Naive B cell (primary cell): Measurements from ENCODE around the gene TYROBP. TPM values are rescaled to one million over a fixed set of nuclear protein-coding genes. Genes with fewer than 3 reads are reported as not detected.
"Not testable (repeated sequence)": the region's sequence is repeated elsewhere in the genome, so short reads cannot be mapped to it uniquely, and the experiment has no call there.

Source experiments
- ATAC-seq, 2 donors: fragments of 150-1000 bp; cut with Tn5 transposase; 2 replicates each; pipeline ENCODE4 v1.10.0; 2021; ENCODE audit warnings: low read depth in 2 of 2, mild to moderate bottlenecking in 2 of 2, moderate library complexity in 2 of 2
- DNase-seq: peaks from one replicate; pipeline ENCODE4 v3.0.0; 2022
- H3K27ac Mint-ChIP-seq, 6 donors: one replicate each; pipeline ENCODE4 v1.8.0; 2020 to 2022; ENCODE audit warnings: mild to moderate bottlenecking in 6 of 6, mixed read lengths in 6 of 6, moderate library complexity in 5 of 6, inconsistent platforms in 2 of 6
- H3K27me3 Mint-ChIP-seq, 3 donors: one replicate each; pipeline ENCODE4 v1.8.0; 2021 to 2022; ENCODE audit warnings: mixed read lengths in 3 of 3, mild to moderate bottlenecking in 1 of 3
- H3K36me3 Mint-ChIP-seq, 2 donors: one replicate each; pipeline ENCODE4 v1.8.0; 2020 to 2022; ENCODE audit warnings: mixed read lengths in 2 of 2, inconsistent platforms in 1 of 2, mild to moderate bottlenecking in 1 of 2
- H3K4me1 Mint-ChIP-seq, 3 donors: one replicate each; pipeline ENCODE4 v1.8.0; 2020 to 2022; ENCODE audit warnings: mixed read lengths in 3 of 3, inconsistent platforms in 1 of 3, mild to moderate bottlenecking in 1 of 3, moderate library complexity in 1 of 3
- H3K4me3 Mint-ChIP-seq, 8 donors: one replicate each; pipeline ENCODE4 v1.8.0; 2020 to 2022; ENCODE audit warnings: mild to moderate bottlenecking in 8 of 8, mixed read lengths in 8 of 8, moderate library complexity in 8 of 8, inconsistent platforms in 2 of 8
- H3K9me3 Mint-ChIP-seq, 7 donors: one replicate each; pipeline ENCODE4 v1.8.0; 2020 to 2022; ENCODE audit warnings: mixed read lengths in 7 of 7, mild to moderate bottlenecking in 5 of 7, inconsistent platforms in 2 of 7, moderate library complexity in 1 of 7
- polyA plus RNA-seq, 6 donors: library from polyadenylated mRNA; unstranded; fragments of 300-500 nt; fragmentation: Illumina TruSeq; gene quantifications; one replicate each; pipeline ENCODE4 v1.2.3, GENCODE V29; 2021; ENCODE audit warnings: low read depth in 6 of 6

Gene TYROBP
- 10 to 100 TPM in 2 of 6 donors, 1 to 10 TPM in 4; 3.4 to 28.6 (median 8.3) TPM for polyA plus RNA-seq

DNA sequence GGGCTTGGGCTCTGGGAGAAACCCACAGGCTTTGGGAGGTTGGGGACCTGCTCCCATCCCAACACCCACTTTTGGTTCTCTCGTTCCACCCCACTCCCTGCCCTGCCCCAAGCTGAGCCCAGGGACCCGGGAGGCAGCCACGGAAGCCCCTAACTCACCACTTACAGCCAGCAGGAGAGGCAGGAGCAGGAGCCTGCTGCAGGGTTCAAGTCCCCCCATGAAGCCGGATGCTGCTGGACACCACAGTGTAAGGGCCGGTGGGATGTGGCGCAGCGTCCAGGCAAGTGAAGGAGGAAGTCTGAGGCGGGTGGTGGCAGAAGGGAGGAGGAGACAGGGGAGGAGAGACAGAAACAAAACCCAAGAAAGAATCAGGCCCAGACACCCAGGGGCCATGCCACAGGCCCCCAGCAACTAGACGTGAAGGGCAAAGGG lies at the start of gene TYROBP:
Gene TYROBP (minus strand): TSS at position 286 of the 432 bp plus-strand sequence. CDS start 67 bp downstream, at position 219.
- peak within 1 kb of the TSS; percentile 65 to 84 (median 73) for H3K4me3 Mint-ChIP-seq
- no peaks in the 10 kb centered on the region for H3K27me3 Mint-ChIP-seq
- H3K36me3 Mint-ChIP-seq = no peaks in the 10 kb centered on the region
- H3K27ac Mint-ChIP-seq = peak within 1 kb of the TSS; percentile 94 to 98 (median 96)
- peaks cover 0 to 4% (median 0%) of the 10 kb centered on the region in 7 donors for H3K9me3 Mint-ChIP-seq
- peaks cover 45 to 63% (median 51%) of the 10 kb centered on the region in 3 donors for H3K4me1 Mint-ChIP-seq
- ATAC-seq = no peak
- peak; percentile 6 for DNase-seq

DNA sequence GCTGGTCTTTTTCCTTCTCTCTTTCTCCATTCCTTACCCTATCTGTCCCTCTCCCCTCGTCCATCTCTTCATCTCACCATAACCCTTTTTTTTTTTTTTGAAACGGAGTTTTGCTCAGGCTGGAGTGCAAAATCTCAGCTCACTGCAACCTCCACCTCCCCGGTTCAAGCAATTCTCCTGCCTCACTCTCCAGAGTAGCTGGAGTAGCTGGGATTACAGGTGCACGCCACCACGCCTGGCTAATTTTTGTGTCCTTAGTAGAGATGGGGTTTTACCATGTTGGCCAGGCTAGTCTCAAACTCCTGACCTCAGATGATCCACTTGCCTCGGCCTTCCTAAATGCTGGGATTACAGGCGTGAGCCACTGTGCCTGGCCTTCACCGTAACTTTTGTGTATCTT lies 49.3 kb upstream of the TYROBP start:
- H3K4me3 Mint-ChIP-seq, H3K9me3 Mint-ChIP-seq, ATAC-seq, DNase-seq, H3K36me3 Mint-ChIP-seq, H3K27ac Mint-ChIP-seq: not testable (repeated sequence)
- peaks cover 13 to 34% (median 31%) of the 10 kb centered on the region in 3 donors for H3K27me3 Mint-ChIP-seq
- H3K4me1 Mint-ChIP-seq = peaks cover 24 to 27% (median 27%) of the 10 kb centered on the region in 3 donors

DNA sequence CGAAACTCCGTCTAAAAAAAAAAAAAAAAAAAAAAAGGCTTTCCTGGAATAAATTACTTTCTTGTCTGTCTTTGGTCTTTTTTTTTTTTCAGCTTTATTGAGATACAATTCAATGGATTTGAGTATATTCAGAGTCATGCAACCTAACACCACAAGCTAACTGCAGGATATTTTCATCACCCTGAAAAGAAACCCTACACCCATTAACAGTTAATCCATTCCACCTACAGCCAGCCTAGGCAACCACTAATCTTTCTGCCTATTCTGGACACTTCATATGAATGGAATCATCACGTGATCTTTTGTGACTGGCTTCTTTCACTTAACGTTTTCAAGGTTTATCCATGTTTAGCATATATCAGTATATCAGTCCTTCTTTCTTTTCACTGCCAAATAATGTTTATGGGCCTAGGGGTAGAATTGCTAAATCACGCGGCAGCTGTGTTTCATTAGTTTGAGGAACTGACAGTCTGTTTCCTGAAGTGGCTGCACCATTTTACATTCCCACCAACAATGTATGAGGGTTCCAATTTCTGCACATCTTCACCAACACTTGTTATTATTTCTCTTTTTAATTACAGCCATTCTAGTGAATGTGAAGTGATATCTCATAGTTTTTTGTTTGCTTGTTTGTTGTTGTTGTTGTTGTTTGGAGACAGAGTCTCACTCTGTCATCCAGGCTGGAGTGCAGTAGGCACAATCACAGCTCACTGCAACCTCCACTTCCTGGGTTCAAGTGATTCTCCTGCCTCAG lies 48.0 kb upstream of the TYROBP start:
- DNase-seq (no peak), ATAC-seq (no peak)
- Mint-ChIP-seq H3K27ac (no peak overlapping the region), H3K27me3 (peaks cover 8 to 36% (median 30%) of the 10 kb centered on the region in 3 donors), H3K4me1 (peaks cover 27 to 32% (median 28%) of the 10 kb centered on the region in 3 donors), H3K36me3 (peaks cover 3 to 8% of the 10 kb centered on the region in 2 donors), H3K4me3 (no peak overlapping the region), H3K9me3 (peaks cover 0 to 9% (median 7%) of the 10 kb centered on the region in 7 donors)

- peaks cover 0 to 3% (median 0%) of the 10 kb centered on the region in 7 donors for H3K9me3 Mint-ChIP-seq
- no peaks in the 10 kb centered on the region for H3K36me3 Mint-ChIP-seq
- ATAC-seq = no peak
- no peak for DNase-seq
- peaks cover 15 to 21% (median 17%) of the 10 kb centered on the region in 3 donors for H3K4me1 Mint-ChIP-seq
- H3K27ac Mint-ChIP-seq = peak overlapping the region in 1 of 6 donors; percentile 85
- peaks cover 5 to 32% (median 11%) of the 10 kb centered on the region in 3 donors for H3K27me3 Mint-ChIP-seq
- no peak overlapping the region for H3K4me3 Mint-ChIP-seq
Measured at GRCh38 chr19:35949131-35949530, 41.0 kb upstream of the TYROBP start.

- ATAC-seq (no peak), DNase-seq (no peak)
- peaks cover 0 to 1% (median 0%) of the 10 kb centered on the region in 3 donors for H3K4me1 Mint-ChIP-seq
- peaks cover 5 to 41% (median 24%) of the 10 kb centered on the region in 3 donors for H3K27me3 Mint-ChIP-seq
- peaks cover 0 to 1% (median 0%) of the 10 kb centered on the region in 7 donors for H3K9me3 Mint-ChIP-seq
- peak overlapping the region in 1 of 8 donors; percentile 5 for H3K4me3 Mint-ChIP-seq
- no peaks in the 10 kb centered on the region for H3K36me3 Mint-ChIP-seq
- peak overlapping the region in 3 of 6 donors; percentile 38 to 82 (median 72) for H3K27ac Mint-ChIP-seq
Measured at GRCh38 chr19:35946203-35946602, 38.1 kb upstream of the TYROBP start.

GRCh38 chr19:35945121-35945790 lies 37.2 kb upstream of the TYROBP start:
- ATAC-seq (no peak), DNase-seq (no peak)
- H3K36me3 Mint-ChIP-seq = no peaks in the 10 kb centered on the region
- no peak overlapping the region for H3K27ac Mint-ChIP-seq
- peaks cover 0 to 1% (median 0%) of the 10 kb centered on the region in 3 donors for H3K4me1 Mint-ChIP-seq
- peaks cover 0 to 1% (median 0%) of the 10 kb centered on the region in 7 donors for H3K9me3 Mint-ChIP-seq
- H3K27me3 Mint-ChIP-seq = peaks cover 10 to 39% (median 29%) of the 10 kb centered on the region in 3 donors
- peak overlapping the region in 1 of 8 donors; percentile 29 for H3K4me3 Mint-ChIP-seq

- no peak overlapping the region for H3K4me3 Mint-ChIP-seq
Measured at GRCh38 chr19:35944556-35944955, 36.5 kb upstream of the TYROBP start.

GRCh38 chr19:35943321-35944301 lies 35.5 kb upstream of the TYROBP start:
- Mint-ChIP-seq H3K36me3 (peaks cover 0 to 4% of the 10 kb centered on the region in 2 donors), H3K27ac (peak overlapping the region in 1 of 6 donors; percentile 87), H3K4me1 (peaks cover 0 to 3% (median under 1%) of the 10 kb centered on the region in 3 donors), H3K9me3 (peaks cover 0 to 1% (median 0%) of the 10 kb centered on the region in 7 donors), H3K4me3 (no peak overlapping the region), H3K27me3 (peaks cover 7 to 38% (median 33%) of the 10 kb centered on the region in 3 donors)
- ATAC-seq (no peak), DNase-seq (no peak)

More at GRCh38 chr19:35944556-35944955, 36.5 kb upstream of the TYROBP start:
- Mint-ChIP-seq H3K4me1 (peaks cover 0 to 1% (median 0%) of the 10 kb centered on the region in 3 donors), H3K27me3 (peaks cover 5 to 37% (median 29%) of the 10 kb centered on the region in 3 donors), H3K27ac (no peak overlapping the region), H3K36me3 (no peaks in the 10 kb centered on the region), H3K9me3 (peaks cover 0 to 1% (median 0%) of the 10 kb centered on the region in 7 donors)
- ATAC-seq = no peak
- no peak for DNase-seq

- Mint-ChIP-seq H3K27ac (no peak overlapping the region), H3K4me3 (no peak overlapping the region), H3K9me3 (no peaks in the 10 kb centered on the region), H3K4me1 (peaks cover 10 to 12% (median 12%) of the 10 kb centered on the region in 3 donors), H3K27me3 (peaks cover 17 to 44% (median 40%) of the 10 kb centered on the region in 3 donors), H3K36me3 (peaks cover 0 to 14% of the 10 kb centered on the region in 2 donors)
- DNase-seq (no peak), ATAC-seq (no peak)
Measured at GRCh38 chr19:35942235-35942634, 34.1 kb upstream of the TYROBP start.

DNA sequence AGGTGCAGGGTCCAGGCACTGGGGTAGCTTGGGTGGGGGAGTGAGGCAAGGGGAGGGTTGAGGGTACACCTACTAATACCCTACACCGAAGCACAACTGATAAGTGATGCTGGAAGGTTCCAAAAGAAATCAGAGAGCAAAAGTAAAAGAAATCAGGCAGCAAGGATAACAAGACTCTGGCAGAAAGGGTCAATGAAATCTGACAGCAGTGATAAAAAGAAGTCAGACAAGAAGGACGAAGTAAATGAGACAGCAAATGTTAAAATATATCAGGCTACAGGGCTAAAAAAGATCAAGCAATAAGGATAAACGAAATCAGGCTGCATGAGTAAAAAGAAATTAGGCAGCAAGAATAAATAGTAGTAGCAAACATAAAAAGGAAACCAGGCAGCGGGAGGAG lies 32.7 kb upstream of the TYROBP start:
- H3K36me3 Mint-ChIP-seq = peaks cover 0 to 14% of the 10 kb centered on the region in 2 donors
- H3K4me3 Mint-ChIP-seq = no peak overlapping the region
- H3K4me1 Mint-ChIP-seq = peaks cover 14 to 17% (median 16%) of the 10 kb centered on the region in 3 donors
- ATAC-seq (no peak), DNase-seq (no peak)
- peaks cover 21 to 50% (median 47%) of the 10 kb centered on the region in 3 donors for H3K27me3 Mint-ChIP-seq
- H3K27ac Mint-ChIP-seq = no peak overlapping the region
- H3K9me3 Mint-ChIP-seq = no peaks in the 10 kb centered on the region

DNA sequence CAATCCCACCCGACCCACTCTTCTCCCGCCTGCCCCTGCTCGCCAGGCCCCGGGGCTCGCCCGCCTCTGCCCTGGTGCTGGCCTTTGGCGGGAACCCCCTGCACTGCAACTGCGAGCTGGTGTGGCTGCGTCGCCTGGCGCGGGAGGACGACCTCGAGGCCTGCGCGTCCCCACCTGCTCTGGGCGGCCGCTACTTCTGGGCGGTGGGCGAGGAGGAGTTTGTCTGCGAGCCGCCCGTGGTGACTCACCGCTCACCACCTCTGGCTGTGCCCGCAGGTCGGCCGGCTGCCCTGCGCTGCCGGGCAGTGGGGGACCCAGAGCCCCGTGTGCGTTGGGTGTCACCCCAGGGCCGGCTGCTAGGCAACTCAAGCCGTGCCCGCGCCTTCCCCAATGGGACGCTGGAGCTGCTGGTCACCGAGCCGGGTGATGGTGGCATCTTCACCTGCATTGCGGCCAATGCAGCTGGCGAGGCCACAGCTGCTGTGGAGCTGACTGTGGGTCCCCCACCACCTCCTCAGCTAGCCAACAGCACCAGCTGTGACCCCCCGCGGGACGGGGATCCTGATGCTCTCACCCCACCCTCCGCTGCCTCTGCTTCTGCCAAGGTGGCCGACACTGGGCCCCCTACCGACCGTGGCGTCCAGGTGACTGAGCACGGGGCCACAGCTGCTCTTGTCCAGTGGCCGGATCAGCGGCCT lies 32.1 kb upstream of the TYROBP start:
- ATAC-seq (no peak), DNase-seq (no peak)
- Mint-ChIP-seq H3K27me3 (peaks cover 23 to 53% (median 50%) of the 10 kb centered on the region in 3 donors), H3K4me3 (no peak overlapping the region), H3K36me3 (peaks cover 0 to 14% of the 10 kb centered on the region in 2 donors), H3K27ac (no peak overlapping the region), H3K9me3 (no peaks in the 10 kb centered on the region), H3K4me1 (peaks cover 17 to 21% (median 17%) of the 10 kb centered on the region in 3 donors)
